Keratinocyte (primary cell): ENCODE results near the gene TINAG. TPM values are rescaled to one million over a fixed set of nuclear protein-coding genes. Genes with fewer than 3 reads are reported as not detected.

Experiments
- DNase-seq: peaks from one replicate; pipeline ENCODE4 v3.0.0-alpha.2; 2011; ENCODE audit warnings: low read depth, missing footprints, low spot score
- FAIRE-seq: peaks from 2 replicates; lab custom pipeline; 2011; peaks lifted over from hg19 to GRCh38; lab: Jason Lieb, UNC
- H2AFZ ChIP-seq: 2 replicates; pipeline ENCODE4 v1.6.0; 2012; ENCODE audit warnings: low read length, control low read depth, inconsistent platforms; ENCODE audit not compliant: control insufficient read depth
- H3K27ac ChIP-seq: 2 replicates; pipeline ENCODE4 v1.5.1; 2011; ENCODE audit warnings: low read length; ENCODE audit not compliant: control insufficient read depth, insufficient read depth
- H3K27me3 ChIP-seq: 3 replicates; pipeline ENCODE4 v1.6.0; 2011; ENCODE audit warnings: low read length; ENCODE audit not compliant: control insufficient read depth, insufficient read depth; ENCODE audit errors: extremely low read depth
- H3K36me3 ChIP-seq, 2 experiments: 2 replicates in 1 of 2; 3 replicates in 1 of 2; pipeline ENCODE4 v1.5.1; 2011; ENCODE audit warnings: low read length in 2 of 2, mild to moderate bottlenecking in 1 of 2; ENCODE audit not compliant: control insufficient read depth in 2 of 2, insufficient read depth in 2 of 2; ENCODE audit errors: extremely low read depth in 1 of 2
- H3K4me1 ChIP-seq: 3 replicates; pipeline ENCODE4 v1.5.1; 2011; ENCODE audit warnings: low read length; ENCODE audit not compliant: control insufficient read depth, insufficient read depth; ENCODE audit errors: extremely low read depth
- H3K4me2 ChIP-seq: 3 replicates; pipeline ENCODE4 v1.6.0; 2011; ENCODE audit warnings: low read depth, low read length; ENCODE audit not compliant: control insufficient read depth, insufficient read depth; ENCODE audit errors: extremely low read depth
- H3K4me3 ChIP-seq, 3 experiments: fragments of 200-600 bp in 1 of 3; sonication (generic) in 1 of 3; 2 replicates in 2 of 3; 3 replicates in 1 of 3; pipeline ENCODE4 v1.5.1; 2011 to 2016; ENCODE audit warnings: low read length in 3 of 3, mild to moderate bottlenecking in 3 of 3, control low read depth in 2 of 3, inconsistent platforms in 1 of 3, low read depth in 1 of 3, mixed read lengths in 1 of 3, mixed run types in 1 of 3, moderate library complexity in 1 of 3; ENCODE audit not compliant: control insufficient read depth in 2 of 3, insufficient read depth in 2 of 3; ENCODE audit errors: extremely low read depth in 1 of 3
- H3K79me2 ChIP-seq: 2 replicates; pipeline ENCODE4 v1.6.0; 2012; ENCODE audit warnings: low read length; ENCODE audit not compliant: control insufficient read depth, insufficient read depth
- H3K9ac ChIP-seq: 3 replicates; pipeline ENCODE4 v1.6.0; 2011; ENCODE audit warnings: low read length; ENCODE audit not compliant: control insufficient read depth, insufficient read depth; ENCODE audit errors: extremely low read depth
- H3K9me1 ChIP-seq: 3 replicates; pipeline ENCODE4 v1.6.0; 2011; ENCODE audit warnings: low read length; ENCODE audit not compliant: control insufficient read depth, insufficient read depth; ENCODE audit errors: extremely low read depth
- H3K9me3 ChIP-seq: 2 replicates; pipeline ENCODE4 v1.5.1; 2012; ENCODE audit warnings: low read depth, low read length; ENCODE audit not compliant: control insufficient read depth
- H4K20me1 ChIP-seq: 3 replicates; pipeline ENCODE4 v1.6.0; 2011; ENCODE audit warnings: low read length; ENCODE audit not compliant: control insufficient read depth, insufficient read depth; ENCODE audit errors: extremely low read depth
- EZH2 ChIP-seq: IDR thresholded peaks from one replicate; pipeline ENCODE4 v1.6.1; 2012; ENCODE audit warnings: inconsistent platforms, mild to moderate bottlenecking, low read length, moderate library complexity
- dilution Hi-C: fragments of 300-500 bp; cut with MboI; formaldehyde crosslinking; loops from one replicate; pipeline ENCODE4 v1.7.0; 2020; ENCODE audit warnings: low sequenced_read_pairs; ENCODE audit not compliant: extremely low pct_ligation_motif_present
- polyA plus RNA-seq, 5 experiments: library from polyadenylated mRNA; depleted of rRNA in 3 of 5; stranded (reverse) in 3 of 5; stranded (forward) in 1 of 5; unstranded in 1 of 5; fragments of >200 nt; gene quantifications; 1 replicate in 1 of 5; 2 replicates in 3 of 5; 3 replicates in 1 of 5; pipeline versions ENCODE4 v1.2.1 to v1.2.3, GENCODE V29; 2011 to 2012; ENCODE audit warnings: missing spikeins in 2 of 5, low read depth in 1 of 5, low replicate concordance in 1 of 5
- TF ChIP-seq, protein P1 (sequence below), 3 experiments: IDR thresholded peaks in 1 of 3; conservative IDR thresholded peaks in 1 of 3; optimal IDR thresholded peaks in 1 of 3; 2 replicates in 2 of 3; 3 replicates in 1 of 3; pipeline versions ENCODE3 to v1.5.1; 2011; ENCODE audit warnings: low read length in 3 of 3, mild to moderate bottlenecking in 3 of 3, moderate library complexity in 2 of 3, control low read depth in 1 of 3, inconsistent platforms in 1 of 3; ENCODE audit not compliant: insufficient read depth in 2 of 3; ENCODE audit errors: extremely low read depth in 1 of 3

Gene TINAG
- polyA plus RNA-seq, 1 donor (not counting 4 experiments of a cell fraction or from before 2014, with no cell fraction given), result not detected

DNA sequence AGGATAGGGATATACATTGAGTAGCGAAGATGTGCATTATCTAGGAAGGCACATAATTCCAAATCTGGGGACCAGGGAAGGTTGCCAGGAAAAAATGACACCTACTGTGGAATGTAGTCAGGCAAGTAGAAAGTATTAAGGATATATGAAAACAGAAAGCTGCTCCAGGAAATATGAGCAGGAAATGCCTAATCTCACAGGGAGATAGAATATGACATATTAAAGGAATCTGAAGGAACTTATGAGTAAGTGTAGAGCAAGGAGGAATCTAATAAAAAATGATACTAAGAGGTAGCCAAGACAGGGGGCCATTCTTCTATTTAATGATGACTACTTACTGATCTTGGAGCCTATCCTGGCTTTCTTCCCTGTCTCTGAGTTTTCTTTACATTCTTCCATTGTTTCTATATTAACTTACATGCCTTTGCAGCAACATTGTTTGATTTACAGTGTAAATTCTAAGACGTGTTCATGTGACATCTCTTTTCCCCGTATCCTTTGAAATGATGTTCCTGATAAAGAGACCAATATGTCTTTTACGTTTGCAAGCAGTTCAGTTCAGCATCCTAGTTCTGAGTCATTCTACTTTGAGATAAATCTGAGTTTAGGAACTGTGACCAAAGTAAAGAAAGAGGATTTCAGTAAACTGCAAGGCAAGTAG is 58.6 kb downstream of the TINAG start:
- DNase-seq (no peak), FAIRE-seq (peak; percentile 63)
- no peaks in the 10 kb centered on the region for H3K9me3 ChIP-seq
- TF ChIP-seq, protein P1, sequence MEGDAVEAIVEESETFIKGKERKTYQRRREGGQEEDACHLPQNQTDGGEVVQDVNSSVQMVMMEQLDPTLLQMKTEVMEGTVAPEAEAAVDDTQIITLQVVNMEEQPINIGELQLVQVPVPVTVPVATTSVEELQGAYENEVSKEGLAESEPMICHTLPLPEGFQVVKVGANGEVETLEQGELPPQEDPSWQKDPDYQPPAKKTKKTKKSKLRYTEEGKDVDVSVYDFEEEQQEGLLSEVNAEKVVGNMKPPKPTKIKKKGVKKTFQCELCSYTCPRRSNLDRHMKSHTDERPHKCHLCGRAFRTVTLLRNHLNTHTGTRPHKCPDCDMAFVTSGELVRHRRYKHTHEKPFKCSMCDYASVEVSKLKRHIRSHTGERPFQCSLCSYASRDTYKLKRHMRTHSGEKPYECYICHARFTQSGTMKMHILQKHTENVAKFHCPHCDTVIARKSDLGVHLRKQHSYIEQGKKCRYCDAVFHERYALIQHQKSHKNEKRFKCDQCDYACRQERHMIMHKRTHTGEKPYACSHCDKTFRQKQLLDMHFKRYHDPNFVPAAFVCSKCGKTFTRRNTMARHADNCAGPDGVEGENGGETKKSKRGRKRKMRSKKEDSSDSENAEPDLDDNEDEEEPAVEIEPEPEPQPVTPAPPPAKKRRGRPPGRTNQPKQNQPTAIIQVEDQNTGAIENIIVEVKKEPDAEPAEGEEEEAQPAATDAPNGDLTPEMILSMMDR (optimal IDR thresholded peaks at IDR 0.05 in 1 of 3, IDR thresholded peaks at IDR 0.05 in 1 of 3, conservative IDR thresholded peaks at IDR 0.05 in 1 of 3; ENCODE audit: extremely low read depth in 1 of 3, insufficient read depth in 2 of 3, low read length in 3 of 3), result no peak
- TF ChIP-seq EZH2, result no peak
- no peak overlapping the region for H3K4me3 ChIP-seq
- peak overlapping the region; percentile 7 for H3K4me2 ChIP-seq
- H3K79me2 ChIP-seq, result no peaks in the 10 kb centered on the region
- peak overlapping the region; percentile 62 for H2AFZ ChIP-seq
- H3K9ac ChIP-seq, result no peak overlapping the region
- H3K9me1 ChIP-seq, result no peaks in the 10 kb centered on the region
- no peaks in the 10 kb centered on the region for H3K27me3 ChIP-seq
- peaks cover 9% of the 10 kb centered on the region for H3K4me1 ChIP-seq
- H3K36me3 ChIP-seq, result no peaks in the 10 kb centered on the region
- no peak overlapping the region for H3K27ac ChIP-seq
- dilution Hi-C loops, result no loop called here
- H4K20me1 ChIP-seq, result no peaks in the 10 kb centered on the region

DNA sequence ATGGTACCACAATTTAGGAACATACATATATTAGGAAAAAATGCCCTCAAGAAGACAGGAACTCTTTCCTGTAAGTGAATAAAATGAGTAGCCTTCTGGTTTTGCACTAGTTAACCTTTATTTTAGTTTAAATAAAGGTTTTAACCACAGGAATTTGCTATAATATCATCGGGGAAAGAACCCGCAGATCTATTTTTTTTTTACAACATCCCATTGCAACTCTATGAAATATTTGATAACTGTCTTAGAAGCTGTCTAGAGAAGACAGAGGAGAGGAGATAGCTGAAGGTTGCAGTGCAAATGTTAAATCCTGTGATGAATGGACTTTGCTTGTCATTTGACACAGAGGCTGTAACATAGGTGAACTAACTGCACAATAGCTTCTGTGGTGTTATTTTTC is 69.5 kb downstream of the TINAG start:
- no peaks in the 10 kb centered on the region for H3K4me1 ChIP-seq
- H3K36me3 ChIP-seq, result no peaks in the 10 kb centered on the region
- no peaks in the 10 kb centered on the region for H3K9me3 ChIP-seq
- DNase-seq, result no peak
- no peak overlapping the region for H2AFZ ChIP-seq
- no peak overlapping the region for H3K27ac ChIP-seq
- no peaks in the 10 kb centered on the region for H3K9me1 ChIP-seq
- dilution Hi-C loops, result no loop called here
- H3K4me3 ChIP-seq, result no peak overlapping the region
- no peaks in the 10 kb centered on the region for H3K79me2 ChIP-seq
- H4K20me1 ChIP-seq, result no peaks in the 10 kb centered on the region
- H3K4me2 ChIP-seq, result no peak overlapping the region
- no peaks in the 10 kb centered on the region for H3K27me3 ChIP-seq
- no peak overlapping the region for H3K9ac ChIP-seq
- no peak for FAIRE-seq
- no peak for TF ChIP-seq EZH2
- TF ChIP-seq, protein P1 (optimal IDR thresholded peaks at IDR 0.05 in 1 of 3, IDR thresholded peaks at IDR 0.05 in 1 of 3, conservative IDR thresholded peaks at IDR 0.05 in 1 of 3; ENCODE audit: extremely low read depth in 1 of 3, insufficient read depth in 2 of 3, low read length in 3 of 3), result no peak
